ENCODE measurements around the gene C1GALT1.

GRCh38 chr7:7231865-7232264 lies 49.5 kb downstream of the C1GALT1 start:
- TF ChIP-seq CTCF (IDR thresholded peaks at IDR 0.05) (no peak), POLR2A (IDR thresholded peaks at IDR 0.05) (no peak)
